ENCODE data around the gene TNNT1.

DNA sequence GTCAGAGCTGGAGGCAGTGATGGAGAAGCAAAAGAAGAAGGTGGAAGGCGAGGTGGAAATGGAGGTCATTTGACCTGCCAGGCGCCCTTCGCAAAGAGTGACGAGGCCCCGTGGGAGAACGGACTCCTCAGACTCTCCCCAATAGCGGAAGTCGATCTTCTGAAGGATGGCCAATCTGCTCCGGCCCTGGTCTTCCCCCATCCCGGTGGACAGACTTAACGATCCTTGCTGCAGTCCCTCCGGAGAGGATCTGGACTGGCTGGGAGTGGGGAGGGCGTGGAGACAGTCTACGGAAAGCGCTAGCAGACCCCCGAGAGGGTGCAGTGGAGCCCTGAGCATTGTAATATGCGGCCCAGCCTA is 61.5 kb downstream of the TNNT1 start:
- TF ChIP-seq, protein P1, sequence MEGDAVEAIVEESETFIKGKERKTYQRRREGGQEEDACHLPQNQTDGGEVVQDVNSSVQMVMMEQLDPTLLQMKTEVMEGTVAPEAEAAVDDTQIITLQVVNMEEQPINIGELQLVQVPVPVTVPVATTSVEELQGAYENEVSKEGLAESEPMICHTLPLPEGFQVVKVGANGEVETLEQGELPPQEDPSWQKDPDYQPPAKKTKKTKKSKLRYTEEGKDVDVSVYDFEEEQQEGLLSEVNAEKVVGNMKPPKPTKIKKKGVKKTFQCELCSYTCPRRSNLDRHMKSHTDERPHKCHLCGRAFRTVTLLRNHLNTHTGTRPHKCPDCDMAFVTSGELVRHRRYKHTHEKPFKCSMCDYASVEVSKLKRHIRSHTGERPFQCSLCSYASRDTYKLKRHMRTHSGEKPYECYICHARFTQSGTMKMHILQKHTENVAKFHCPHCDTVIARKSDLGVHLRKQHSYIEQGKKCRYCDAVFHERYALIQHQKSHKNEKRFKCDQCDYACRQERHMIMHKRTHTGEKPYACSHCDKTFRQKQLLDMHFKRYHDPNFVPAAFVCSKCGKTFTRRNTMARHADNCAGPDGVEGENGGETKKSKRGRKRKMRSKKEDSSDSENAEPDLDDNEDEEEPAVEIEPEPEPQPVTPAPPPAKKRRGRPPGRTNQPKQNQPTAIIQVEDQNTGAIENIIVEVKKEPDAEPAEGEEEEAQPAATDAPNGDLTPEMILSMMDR (IDR thresholded peaks at IDR 0.05; ENCODE audit: insufficient read depth, low read length, poor library complexity, severe bottlenecking): no peak
- TF ChIP-seq EZH2phosphoT487 (conservative IDR thresholded peaks at IDR 0.05; ENCODE audit: low read length): no peak
